ENCODE measurements around the gene MRPL53.

DNA sequence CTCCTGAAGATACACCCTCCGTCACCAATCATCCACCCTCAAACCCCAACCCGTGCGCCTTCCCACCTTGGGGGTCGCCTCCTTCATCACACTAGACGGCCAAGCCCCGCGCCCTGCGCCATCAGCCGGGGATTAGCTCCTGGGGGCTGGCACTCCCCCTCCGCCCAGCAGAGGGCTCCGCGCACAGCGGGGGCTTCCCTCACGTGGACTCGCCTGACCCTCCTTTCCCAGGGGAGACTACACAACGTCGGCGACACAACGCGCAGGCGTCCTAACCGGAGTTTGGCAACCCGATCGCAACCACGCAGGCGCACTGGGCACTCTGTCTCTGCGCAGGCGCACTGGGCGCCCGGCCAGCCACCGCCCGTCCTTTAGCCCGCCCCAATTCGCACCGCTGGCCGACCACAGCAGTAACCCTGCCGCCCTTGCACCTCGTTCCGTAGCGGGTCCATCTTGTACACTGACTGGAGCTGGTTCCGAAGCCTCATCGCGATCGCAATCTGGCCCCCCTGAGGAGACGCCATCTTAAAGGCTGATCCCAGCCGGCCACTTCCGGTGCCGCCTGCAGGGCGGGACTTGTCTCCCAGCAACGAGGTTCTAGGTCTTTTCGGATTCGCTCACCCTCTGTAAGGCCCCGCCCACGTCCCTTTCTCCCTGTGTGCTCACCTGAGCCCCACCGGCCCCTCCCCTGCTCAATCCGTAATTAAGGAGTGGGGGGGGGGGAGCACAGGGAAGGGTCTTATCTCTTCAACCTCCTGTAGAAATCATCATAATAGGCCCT, 34.9 kb upstream of the MRPL53 start, which contains the start of gene PCGF1:
- TF ChIP-seq, protein P1, sequence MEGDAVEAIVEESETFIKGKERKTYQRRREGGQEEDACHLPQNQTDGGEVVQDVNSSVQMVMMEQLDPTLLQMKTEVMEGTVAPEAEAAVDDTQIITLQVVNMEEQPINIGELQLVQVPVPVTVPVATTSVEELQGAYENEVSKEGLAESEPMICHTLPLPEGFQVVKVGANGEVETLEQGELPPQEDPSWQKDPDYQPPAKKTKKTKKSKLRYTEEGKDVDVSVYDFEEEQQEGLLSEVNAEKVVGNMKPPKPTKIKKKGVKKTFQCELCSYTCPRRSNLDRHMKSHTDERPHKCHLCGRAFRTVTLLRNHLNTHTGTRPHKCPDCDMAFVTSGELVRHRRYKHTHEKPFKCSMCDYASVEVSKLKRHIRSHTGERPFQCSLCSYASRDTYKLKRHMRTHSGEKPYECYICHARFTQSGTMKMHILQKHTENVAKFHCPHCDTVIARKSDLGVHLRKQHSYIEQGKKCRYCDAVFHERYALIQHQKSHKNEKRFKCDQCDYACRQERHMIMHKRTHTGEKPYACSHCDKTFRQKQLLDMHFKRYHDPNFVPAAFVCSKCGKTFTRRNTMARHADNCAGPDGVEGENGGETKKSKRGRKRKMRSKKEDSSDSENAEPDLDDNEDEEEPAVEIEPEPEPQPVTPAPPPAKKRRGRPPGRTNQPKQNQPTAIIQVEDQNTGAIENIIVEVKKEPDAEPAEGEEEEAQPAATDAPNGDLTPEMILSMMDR (IDR thresholded peaks at IDR 0.05): peak in 2 of 4 experiments; percentile 37 to 39
- TF ChIP-seq POLR2A (IDR thresholded peaks at IDR 0.05): peak; percentile 7 to 60
